HepG2 (cell line): ENCODE results near the gene CPA2. TPM values are rescaled to one million over a fixed set of nuclear protein-coding genes. Genes with fewer than 3 reads are reported as not detected.

Experiments
- ATAC-seq: fragments of 200-7000 bp; cut with Tn5 transposase; 3 replicates; pipeline ENCODE4 v1.9.1; 2020; ENCODE audit warnings: mild to moderate bottlenecking, moderate library complexity
- BruUV-seq: library from RNA; stranded (reverse); fragments of 400-500 nt; replicated peaks from 2 replicates; lab custom pipeline; 2021; lab: Mats Ljungman, UMichigan
- CTCF ChIA-PET: fragments of 300-600 bp; formaldehyde crosslinking; extraction: SDS; loops from one replicate; lab custom pipeline; 2021; ENCODE audit warnings: low total read pairs, inconsistent platforms, low intra/inter-chr PET ratio; lab: Yijun Ruan, JAX
- POLR2A ChIA-PET: fragments of 350-600 bp; sonication (Branson Sonifier 250); formaldehyde crosslinking; loops from one replicate; lab custom pipeline; 2020; ENCODE audit warnings: antibody characterized with exemption, inconsistent platforms; lab: Yijun Ruan, JAX
- DNase-seq: peaks from one replicate; pipeline ENCODE4 v3.0.0-alpha.2; 2015; ENCODE audit warnings: low spot score
- FAIRE-seq: peaks from 3 replicates; lab custom pipeline; 2011; peaks lifted over from hg19 to GRCh38; lab: Jason Lieb, UNC
- H2AFZ ChIP-seq: one replicate; pipeline ENCODE4 v1.6.1; 2011; ENCODE audit warnings: low read length, inconsistent platforms
- H3K27ac ChIP-seq: fragments of 300-600 bp; 3 replicates; pipeline ENCODE4 v1.8.0; 2011; ENCODE audit warnings: mixed run types, mild to moderate bottlenecking, mixed read lengths, low read length, inconsistent platforms; ENCODE audit not compliant: insufficient read depth; ENCODE audit errors: extremely low read length
- H3K27me3 ChIP-seq, 2 experiments: fragments of 200-600 bp in 1 of 2; 2 replicates in 1 of 2; 3 replicates in 1 of 2; pipeline versions ENCODE4 v1.6.0 to v1.8.0; 2011; ENCODE audit warnings: low read length in 2 of 2, mild to moderate bottlenecking in 2 of 2, moderate library complexity in 2 of 2, inconsistent platforms in 1 of 2; ENCODE audit not compliant: insufficient read depth in 2 of 2, control insufficient read depth in 1 of 2
- H3K36me3 ChIP-seq, 2 experiments: fragments of 200-600 bp in 1 of 2; replicated peaks in 1 of 2; 2 replicates in 1 of 2; 3 replicates in 1 of 2; pipeline versions ENCODE4 v1.5.1 to v1.8.0; 2011; ENCODE audit warnings: low read length in 2 of 2, inconsistent platforms in 1 of 2; ENCODE audit not compliant: insufficient read depth in 2 of 2, control insufficient read depth in 1 of 2
- H3K4me1 ChIP-seq: 2 replicates; pipeline ENCODE4 v1.5.1; 2012; ENCODE audit warnings: low read length, inconsistent platforms; ENCODE audit not compliant: insufficient read depth
- H3K4me2 ChIP-seq: 2 replicates; pipeline ENCODE4 v1.6.0; 2011; ENCODE audit warnings: low read depth, low read length, inconsistent platforms
- H3K4me3 ChIP-seq, 3 experiments: fragments of 200-600 bp in 1 of 3; sonication (generic), shearing (Covaris generic) in 1 of 3; replicated peaks in 1 of 3; 2 replicates each; pipeline ENCODE4 v1.5.1; 2011 to 2016; ENCODE audit warnings: low read length in 3 of 3, inconsistent platforms in 2 of 3, low read depth in 2 of 3, mild to moderate bottlenecking in 2 of 3, control low read depth in 1 of 3, mixed read lengths in 1 of 3; ENCODE audit not compliant: insufficient read depth in 1 of 3
- H3K79me2 ChIP-seq: one replicate; pipeline ENCODE4 v1.6.1; 2011; ENCODE audit warnings: low read length, inconsistent platforms; ENCODE audit not compliant: insufficient read depth
- H3K9ac ChIP-seq: 2 replicates; pipeline ENCODE4 v1.6.0; 2011; ENCODE audit warnings: mild to moderate bottlenecking, low read depth, low read length, inconsistent platforms; ENCODE audit not compliant: insufficient read depth
- H3K9me3 ChIP-seq: 2 replicates; pipeline ENCODE4 v1.5.1; 2012; ENCODE audit warnings: mild to moderate bottlenecking, low read length
- H4K20me1 ChIP-seq: 2 replicates; pipeline ENCODE4 v1.6.0; 2011; ENCODE audit warnings: inconsistent platforms, mild to moderate bottlenecking, low read length, moderate library complexity; ENCODE audit not compliant: insufficient read depth
- ATM ChIP-seq: fragments of 450-650 bp; IDR thresholded peaks from 2 replicates; pipeline ENCODE4 v1.7.1; 2017; ENCODE audit warnings: mild to moderate bottlenecking, borderline replicate concordance
- E2F5 ChIP-seq: sonication (generic); formaldehyde crosslinking; conservative IDR thresholded peaks from 2 replicates; pipeline ENCODE4 v1.4.0; 2020; ENCODE audit warnings: missing genetic modification reagents
- EP300 ChIP-seq, 3 experiments: sonication (generic) in 1 of 3; formaldehyde crosslinking in 1 of 3; IDR thresholded peaks; 2 replicates each; pipeline versions ENCODE4 v1.5.1 to v1.6.1; 2011 to 2020; ENCODE audit warnings: low read depth in 2 of 3, low read length in 2 of 3, borderline replicate concordance in 1 of 3, improper control_type of control experiment in 1 of 3, mild to moderate bottlenecking in 1 of 3, missing genetic modification reagents in 1 of 3, moderate library complexity in 1 of 3
- ISL2 ChIP-seq: sonication (generic); formaldehyde crosslinking; IDR thresholded peaks from 2 replicates; pipeline ENCODE4 v1.5.0; 2020; ENCODE audit warnings: missing genetic modification reagents
- JUNB ChIP-seq: sonication (generic); formaldehyde crosslinking; IDR thresholded peaks from 2 replicates; pipeline ENCODE4 v1.8.0; 2022; ENCODE audit warnings: missing genetic modification reagents, mild to moderate bottlenecking, borderline replicate concordance
- KLF11 ChIP-seq: IDR thresholded peaks from 2 replicates; pipeline ENCODE4 v1.6.1; 2016; ENCODE audit warnings: missing compliant biosample characterization
- NCOA1 ChIP-seq: sonication (generic); formaldehyde crosslinking; IDR thresholded peaks from 2 replicates; pipeline ENCODE4 v1.9.0; 2021; ENCODE audit warnings: missing genetic modification reagents
- SPEN ChIP-seq: sonication (generic); formaldehyde crosslinking; IDR thresholded peaks from 2 replicates; pipeline ENCODE4 v1.5.1; 2020; ENCODE audit warnings: low read depth, mild to moderate bottlenecking, missing genetic modification reagents
- ZBTB3 ChIP-seq: sonication (generic); formaldehyde crosslinking; IDR thresholded peaks from 2 replicates; pipeline ENCODE4 v1.4.0; 2020; ENCODE audit warnings: low read depth, mild to moderate bottlenecking, moderate library complexity, missing genetic modification reagents, borderline replicate concordance
- ZFP36 ChIP-seq: fragments of 150-350 bp; IDR thresholded peaks from 2 replicates; pipeline ENCODE4 v1.6.1; 2018; ENCODE audit warnings: borderline replicate concordance, low read length, low read depth; ENCODE audit not compliant: partially characterized antibody
- ZKSCAN5 ChIP-seq: sonication (generic); formaldehyde crosslinking; IDR thresholded peaks from 2 replicates; pipeline ENCODE4 v1.5.1; 2020; ENCODE audit warnings: mild to moderate bottlenecking, missing genetic modification reagents
- ZNF142 ChIP-seq: sonication (generic); formaldehyde crosslinking; IDR thresholded peaks from 2 replicates; pipeline ENCODE4 v1.4.0; 2020; ENCODE audit warnings: missing genetic modification reagents
- ZNF292 ChIP-seq: sonication (generic); formaldehyde crosslinking; IDR thresholded peaks from 2 replicates; pipeline ENCODE4 v1.8.1; 2022; ENCODE audit warnings: mild to moderate bottlenecking, low read depth, missing genetic modification reagents, borderline replicate concordance
- WGBS: methylation state at CpG from one replicate; pipeline ENCODE4 v1.1.6; 2017; ENCODE audit warnings: low lambda C conversion rate; 5-methylcytosine and 5-hydroxymethylcytosine counted together
- in situ Hi-C: cut with HindIII; loops from 2 replicates; pipeline ENCODE4 v1.10.0; 2017; ENCODE audit warnings: low pct_unique_long_range_greater_than_20kb; ENCODE audit not compliant: extremely low pct_ligation_motif_present
- intact Hi-C: fragments of 100-400 bp; cut with micrococcal nuclease; formaldehyde crosslinking; loops from one replicate; pipeline ENCODE4 v1.10.0; 2022; ENCODE audit not compliant: unreplicated experiment
- polyA plus RNA-seq, 8 experiments: library from polyadenylated mRNA; depleted of rRNA in 3 of 8; stranded (reverse) in 7 of 8; unstranded in 1 of 8; fragments of >200 nt; fragmentation: Illumina TruSeq in 4 of 8; extraction: Trizol in 4 of 8; gene quantifications; 2 replicates each; pipeline versions ENCODE4 v1.2.1 to v1.2.3, GENCODE V29; 2011 to 2016; ENCODE audit warnings: low read depth in 4 of 8, missing spikeins in 1 of 8, mixed read lengths in 1 of 8; ENCODE audit not compliant: insufficient read depth in 1 of 8
- total RNA-seq, 5 experiments: library from RNA; depleted of rRNA; stranded (reverse); fragments of >200 nt; fragmentation: Illumina TruSeq; extraction: Trizol; gene quantifications; 2 replicates each; pipeline ENCODE4 v1.2.3, GENCODE V29; 2016; ENCODE audit warnings: low read depth in 1 of 5

CPA2 gene
- total and polyA plus RNA-seq, 2 of the 13 experiments (the other 11 are each of a cell fraction or from before 2014, with no cell fraction given) = not detected

- H3K36me3 ChIP-seq = no peaks in the 10 kb centered on the region
- no peaks in the 10 kb centered on the region for H3K4me1 ChIP-seq
- intact Hi-C loops = no loop called here
- H3K79me2 ChIP-seq = no peaks in the 10 kb centered on the region
- no peak overlapping the region for H3K4me2 ChIP-seq
- in situ Hi-C loops = no loop called here
- CTCF ChIA-PET = no interaction called here
- no peaks in the 10 kb centered on the region for H3K9me3 ChIP-seq
- POLR2A ChIA-PET = no interaction called here
- H3K9ac ChIP-seq = no peak overlapping the region
- H4K20me1 ChIP-seq = no peaks in the 10 kb centered on the region
- H3K27ac ChIP-seq = no peak overlapping the region
- DNase-seq = no peak
- H2AFZ ChIP-seq = no peak overlapping the region
- no peak overlapping the region for H3K4me3 ChIP-seq
- no TSS peak for BruUV-seq
- peaks cover 1 to 18% of the 10 kb centered on the region in 2 experiments; a peak in 2 of 5 replicates for H3K27me3 ChIP-seq
- TF ChIP-seq EP300 (IDR thresholded peaks at IDR 0.05; ENCODE audit: low read depth in 2 of 2, low read length in 2 of 2) (no peak), EP300 (CRISPR knock-in tag; IDR thresholded peaks at IDR 0.05; ENCODE audit: borderline replicate concordance) (no peak), ZBTB3 (CRISPR knock-in tag) (no peak), NCOA1 (no peak), JUNB (CRISPR knock-in tag) (no peak), ZNF142 (CRISPR knock-in tag) (no peak), E2F5 (CRISPR knock-in tag) (no peak), ISL2 (no peak), KLF11 (no peak), ZNF292 (CRISPR knock-in tag) (no peak), ZKSCAN5 (CRISPR knock-in tag) (no peak), ATM (no peak), ZFP36 (no peak), SPEN (CRISPR knock-in tag) (no peak)
- WGBS = 67% methylated on average over 13 of the region's 20 CpGs
- FAIRE-seq = no peak
- ATAC-seq = no peak
These were observed 31.2 kb downstream of the CPA2 start for GRCh38 chr7:130297628-130298543.
